H1 (cell line): ENCODE results near the gene TEAD2. TPM values are rescaled to one million over a fixed set of nuclear protein-coding genes. Genes with fewer than 3 reads are reported as not detected.

Source experiments
- CTCF ChIA-PET: fragments of 300-600 bp; sonication (Branson Sonifier 250); formaldehyde crosslinking; loops from one replicate; lab custom pipeline; 2021; ENCODE audit not compliant: partially characterized antibody; lab: Charles Lee
- POLR2A ChIA-PET: fragments of 300-600 bp; sonication (Branson Sonifier 250); formaldehyde crosslinking; loops from one replicate; lab custom pipeline; 2021; ENCODE audit warnings: inconsistent platforms; ENCODE audit not compliant: partially characterized antibody; lab: Charles Lee
- DNase-seq, 2 experiments: peaks; one replicate each; pipeline versions ENCODE4 v3.0.0 to v3.0.0-alpha.2; 2010 to 2022; ENCODE audit warnings: low spot score in 2 of 2, low read depth in 1 of 2, mixed read lengths in 1 of 2
- FAIRE-seq: peaks from 2 replicates; lab custom pipeline; 2011; peaks lifted over from hg19 to GRCh38; lab: Jason Lieb, UNC
- H2AFZ ChIP-seq: 2 replicates; pipeline ENCODE4 v1.8.1; 2012; ENCODE audit warnings: low read length, inconsistent platforms
- H2AK5ac ChIP-seq: 2 replicates; pipeline ENCODE4 v1.6.1; 2013; ENCODE audit warnings: low read depth, low read length
- H2BK120ac ChIP-seq: replicated peaks from 2 replicates; pipeline ENCODE3; 2013; ENCODE audit warnings: low read depth, low read length, inconsistent platforms
- H2BK12ac ChIP-seq: 2 replicates; pipeline ENCODE4 v1.6.1; 2013; ENCODE audit warnings: low read depth, low read length
- H2BK15ac ChIP-seq: 2 replicates; pipeline ENCODE4 v1.6.1; 2013; ENCODE audit warnings: low read length
- H2BK20ac ChIP-seq: 2 replicates; pipeline ENCODE4 v1.6.1; 2013; ENCODE audit warnings: low read length
- H2BK5ac ChIP-seq: 2 replicates; pipeline ENCODE4 v1.6.1; 2013; ENCODE audit warnings: low read depth, low read length
- H3K14ac ChIP-seq: 2 replicates; pipeline ENCODE4 v1.6.1; 2013; ENCODE audit warnings: inconsistent platforms; ENCODE audit not compliant: insufficient read length
- H3K18ac ChIP-seq: 2 replicates; pipeline ENCODE4 v1.6.1; 2013; ENCODE audit warnings: low read length; ENCODE audit errors: extremely low read depth
- H3K23ac ChIP-seq: 2 replicates; pipeline ENCODE4 v1.6.1; 2013; ENCODE audit warnings: inconsistent platforms; ENCODE audit not compliant: insufficient read length
- H3K23me2 ChIP-seq: 2 replicates; pipeline ENCODE4 v1.6.1; 2013; ENCODE audit warnings: low read depth, low read length
- H3K27ac ChIP-seq: 2 replicates; pipeline ENCODE4 v1.6.1; 2011; ENCODE audit warnings: low read depth, low read length, inconsistent platforms
- H3K27me3 ChIP-seq, 4 experiments: replicated peaks in 1 of 4; 1 replicate in 1 of 4; 2 replicates in 3 of 4; pipeline versions ENCODE4 v1.6.1 to v1.8.1; 2011 to 2013; ENCODE audit warnings: low read length in 3 of 4, mild to moderate bottlenecking in 3 of 4, inconsistent platforms in 2 of 4, mixed read lengths in 2 of 4, moderate library complexity in 1 of 4; ENCODE audit not compliant: control insufficient read depth in 3 of 4, insufficient read depth in 3 of 4; ENCODE audit errors: extremely low read depth in 1 of 4
- H3K36me3 ChIP-seq, 4 experiments: 2 replicates each; pipeline versions ENCODE4 v1.6.1 to v1.8.1; 2011 to 2013; ENCODE audit warnings: mild to moderate bottlenecking in 4 of 4, low read length in 3 of 4, moderate library complexity in 2 of 4, control low read depth in 1 of 4, inconsistent platforms in 1 of 4; ENCODE audit not compliant: insufficient read depth in 4 of 4, control insufficient read depth in 2 of 4
- H3K4ac ChIP-seq: replicated peaks from 2 replicates; pipeline ENCODE3; 2013; ENCODE audit warnings: low read length, low read depth, mixed read lengths, inconsistent platforms; ENCODE audit not compliant: insufficient read length
- H3K4me1 ChIP-seq, 4 experiments: replicated peaks in 1 of 4; 1 replicate in 1 of 4; 2 replicates in 3 of 4; pipeline versions ENCODE4 v1.6.1 to v1.8.1; 2011 to 2013; ENCODE audit warnings: low read length in 3 of 4, inconsistent platforms in 2 of 4, mixed read lengths in 1 of 4; ENCODE audit not compliant: insufficient read depth in 4 of 4, control insufficient read depth in 3 of 4
- H3K4me2 ChIP-seq, 2 experiments: 2 replicates each; pipeline versions ENCODE4 v1.6.1 to v1.8.1; 2011 to 2013; ENCODE audit warnings: low read depth in 2 of 2, low read length in 2 of 2, control low read depth in 1 of 2, inconsistent platforms in 1 of 2, mild to moderate bottlenecking in 1 of 2; ENCODE audit not compliant: insufficient read depth in 1 of 2
- H3K4me3 ChIP-seq, 4 experiments: fragments of 200-600, 300-600 bp in 1 of 4; sonication (generic), shearing (Covaris generic), sonication (Bioruptor Twin) in 1 of 4; 2 replicates each; pipeline versions ENCODE4 v1.5.1 to v1.8.1; 2011 to 2016; ENCODE audit warnings: low read length in 4 of 4, low read depth in 3 of 4, control low read depth in 2 of 4, inconsistent platforms in 2 of 4, mild to moderate bottlenecking in 2 of 4, mixed read lengths in 1 of 4, moderate library complexity in 1 of 4; ENCODE audit not compliant: insufficient read depth in 2 of 4; ENCODE audit errors: extremely low read depth in 1 of 4
- H3K56ac ChIP-seq: replicated peaks from 2 replicates; pipeline ENCODE3; 2013; ENCODE audit warnings: low read depth, mild to moderate bottlenecking, mixed read lengths, low read length, inconsistent platforms; ENCODE audit not compliant: insufficient read length
- H3K79me1 ChIP-seq: 2 replicates; pipeline ENCODE4 v1.6.1; 2013; ENCODE audit warnings: low read depth, low read length, control low read depth
- H3K79me2 ChIP-seq, 2 experiments: 2 replicates each; pipeline versions ENCODE4 v1.6.1 to v1.8.1; 2012 to 2013; ENCODE audit warnings: low read length in 2 of 2, mild to moderate bottlenecking in 2 of 2, inconsistent platforms in 1 of 2; ENCODE audit not compliant: insufficient read depth in 2 of 2, control insufficient read depth in 1 of 2
- H3K9ac ChIP-seq, 4 experiments: replicated peaks in 1 of 4; 1 replicate in 1 of 4; 2 replicates in 3 of 4; pipeline versions ENCODE4 v1.6.1 to v1.8.1; 2011 to 2013; ENCODE audit warnings: low read depth in 3 of 4, low read length in 3 of 4, control low read depth in 2 of 4, mild to moderate bottlenecking in 2 of 4, moderate library complexity in 2 of 4, inconsistent platforms in 1 of 4; ENCODE audit errors: extremely low read depth in 1 of 4
- H3K9me3 ChIP-seq, 2 experiments: 2 replicates each; pipeline versions ENCODE4 v1.6.1 to v1.8.1; 2012 to 2013; ENCODE audit warnings: mild to moderate bottlenecking in 2 of 2, moderate library complexity in 2 of 2, control low read depth in 1 of 2, inconsistent platforms in 1 of 2, low read depth in 1 of 2, low read length in 1 of 2, mixed read lengths in 1 of 2; ENCODE audit not compliant: insufficient read depth in 2 of 2
- H4K20me1 ChIP-seq, 2 experiments: replicated peaks in 1 of 2; 2 replicates each; pipeline versions ENCODE3 to v1.8.1; 2011 to 2013; ENCODE audit warnings: inconsistent platforms in 2 of 2, low read length in 2 of 2, mild to moderate bottlenecking in 1 of 2; ENCODE audit not compliant: insufficient read depth in 2 of 2, control insufficient read depth in 1 of 2
- H4K5ac ChIP-seq: 2 replicates; pipeline ENCODE4 v1.6.1; 2013; ENCODE audit warnings: low read length, low read depth, mixed read lengths, inconsistent platforms; ENCODE audit not compliant: insufficient read length
- H4K8ac ChIP-seq: 2 replicates; pipeline ENCODE4 v1.8.0; 2013; ENCODE audit warnings: mild to moderate bottlenecking, moderate library complexity, low read length, inconsistent platforms; ENCODE audit not compliant: insufficient read depth; ENCODE audit errors: extremely low read depth
- H4K91ac ChIP-seq: replicated peaks from 2 replicates; pipeline ENCODE3; 2013; ENCODE audit warnings: low read length, mixed read lengths, inconsistent platforms; ENCODE audit not compliant: insufficient read length
- BACH1 ChIP-seq: IDR thresholded peaks from 2 replicates; pipeline ENCODE4 v1.6.1; 2012; ENCODE audit warnings: low read length, improper control_type of control experiment
- BRCA1 ChIP-seq: IDR thresholded peaks from 2 replicates; pipeline ENCODE4 v1.6.1; 2012; ENCODE audit warnings: low read depth, low read length, improper control_type of control experiment
- CBX8 ChIP-seq: fragments of 300-800, 300-1000 bp; sonication (generic); IDR thresholded peaks from 2 replicates; pipeline ENCODE4 v1.7.1; 2016; ENCODE audit warnings: low read depth, low read length, borderline replicate concordance
- CEBPB ChIP-seq: IDR thresholded peaks from 2 replicates; pipeline ENCODE4 v1.6.1; 2012; ENCODE audit warnings: low read depth, low read length
- EP300 ChIP-seq, 2 experiments: IDR thresholded peaks; 1 replicate in 1 of 2; 2 replicates in 1 of 2; pipeline ENCODE4 v1.6.1; 2011 to 2012; ENCODE audit warnings: low read depth in 2 of 2, low read length in 2 of 2, mild to moderate bottlenecking in 2 of 2, borderline replicate concordance in 1 of 2, inconsistent platforms in 1 of 2, moderate library complexity in 1 of 2
- FOSL1 ChIP-seq: IDR thresholded peaks from 2 replicates; pipeline ENCODE4 v1.6.1; 2011; ENCODE audit warnings: mild to moderate bottlenecking, low read depth, low read length, moderate library complexity; ENCODE audit not compliant: insufficient read depth
- GABPA ChIP-seq: IDR thresholded peaks from 2 replicates; pipeline ENCODE4 v1.6.1; 2011; ENCODE audit warnings: mild to moderate bottlenecking, low read length, moderate library complexity, borderline replicate concordance; ENCODE audit not compliant: insufficient read depth
- JUN ChIP-seq: IDR thresholded peaks from 2 replicates; pipeline ENCODE4 v1.6.1; 2011; ENCODE audit warnings: low read depth, mild to moderate bottlenecking, improper control_type of control experiment, low read length
- MAX ChIP-seq: IDR thresholded peaks from 2 replicates; pipeline ENCODE4 v1.6.1; 2012; ENCODE audit warnings: inconsistent platforms
- NANOG ChIP-seq: IDR thresholded peaks from 2 replicates; pipeline ENCODE4 v1.6.1; 2011; ENCODE audit warnings: low read length, low read depth, mild to moderate bottlenecking, inconsistent platforms; ENCODE audit not compliant: insufficient read depth, poor library complexity, severe bottlenecking
- POLR2A ChIP-seq, 2 experiments: IDR thresholded peaks; 1 replicate in 1 of 2; 2 replicates in 1 of 2; pipeline ENCODE4 v1.6.1; 2011; ENCODE audit warnings: low read depth in 2 of 2, low read length in 2 of 2, mild to moderate bottlenecking in 2 of 2; ENCODE audit errors: control extremely low read depth in 1 of 2
- RBBP5 ChIP-seq: IDR thresholded peaks from 2 replicates; pipeline ENCODE4 v1.7.1; 2012; ENCODE audit warnings: low read depth, mild to moderate bottlenecking, inconsistent platforms, low read length, moderate library complexity, borderline replicate concordance
- SAP30 ChIP-seq: fragments of 300-600 bp; sonication (generic); IDR thresholded peaks from 2 replicates; pipeline ENCODE4 v1.7.1; 2012; ENCODE audit warnings: low read length, moderate library complexity, mild to moderate bottlenecking, inconsistent platforms; ENCODE audit not compliant: insufficient read depth, insufficient replicate concordance
- SRF ChIP-seq: IDR thresholded peaks from 2 replicates; pipeline ENCODE4 v1.6.1; 2011; ENCODE audit warnings: mild to moderate bottlenecking, low read depth, low read length, moderate library complexity
- TAF1 ChIP-seq: IDR thresholded peaks from 2 replicates; pipeline ENCODE4 v1.6.1; 2011; ENCODE audit warnings: mild to moderate bottlenecking, low read depth, low read length
- WGBS, 2 experiments: shearing (Covaris generic) in 1 of 2; methylation state at CpG; one replicate each; pipeline versions ENCODE4 v1.1.6 to v1.1.7; 2013 to 2015; ENCODE audit warnings: low lambda C conversion rate in 2 of 2, mixed read lengths in 2 of 2, inconsistent platforms in 1 of 2, low coverage in 1 of 2, missing lambda C conversion rate in 1 of 2; ENCODE audit not compliant: insufficient replicate concordance in 2 of 2, insufficient coverage in 1 of 2, insufficient read length in 1 of 2; ENCODE audit errors: extremely low coverage in 1 of 2, missing lambda C conversion rate in 1 of 2; 5-methylcytosine and 5-hydroxymethylcytosine counted together
- polyA plus RNA-seq, 7 experiments: library from polyadenylated mRNA; depleted of rRNA in 3 of 7; stranded (reverse) in 5 of 7; unstranded in 2 of 7; fragments of >200 nt in 5 of 7; fragments of 200-250 nt in 2 of 7; gene quantifications; 1 replicate in 5 of 7; 2 replicates in 1 of 7; 4 replicates in 1 of 7; pipeline versions ENCODE4 v1.2.1 to v1.2.3, GENCODE V29; 2011 to 2013; ENCODE audit warnings: missing spikeins in 2 of 7, mixed read lengths in 2 of 7
- total RNA-seq: library from RNA; stranded (reverse); fragmentation: NEBNext Ultra II Directional; extraction: Animal tissue kit (Norgen Biotek cat#: 25700); gene quantifications from 2 replicates; pipeline ENCODE4 v1.2.1, GENCODE V29; 2021

TEAD2 gene
- total and polyA plus RNA-seq, 2 of the 8 experiments (the other 6 are each of a cell fraction or from before 2014, with no cell fraction given) = 87.6 to 146 TPM

GRCh38 chr19:49294401-49294800 is 67.8 kb downstream of the TEAD2 start:
- Histone ChIP-seq H3K4me1 (no peaks in the 10 kb centered on the region), H3K23me2 (no peaks in the 10 kb centered on the region), H3K18ac (no peak overlapping the region), H2BK15ac (no peak overlapping the region), H3K36me3 (no peaks in the 10 kb centered on the region), H3K27ac (no peak overlapping the region), H3K9me3 (peaks cover 0 to 3% of the 10 kb centered on the region in 2 experiments; a peak in 1 of 4 replicates), H3K79me1 (no peaks in the 10 kb centered on the region), H3K9ac (no peak overlapping the region), H2BK5ac (no peak overlapping the region), H4K5ac (no peak overlapping the region), H2BK12ac (no peak overlapping the region), H3K14ac (no peak overlapping the region), H2BK20ac (no peak overlapping the region), H4K20me1 (no peaks in the 10 kb centered on the region), H3K79me2 (no peaks in the 10 kb centered on the region), H4K8ac (no peak overlapping the region), H3K4ac (no peak overlapping the region), H3K4me3 (no peak overlapping the region), H2BK120ac (no peak overlapping the region), H3K27me3 (no peaks in the 10 kb centered on the region), H2AFZ (no peak overlapping the region), H3K56ac (no peak overlapping the region), H3K23ac (no peak overlapping the region), H3K4me2 (no peak overlapping the region), H4K91ac (no peak overlapping the region), H2AK5ac (no peak overlapping the region)
- WGBS, 2 experiments = 89% methylated on average over 6 of the region's 6 CpGs; no CpG with 5 or more reads in 1 of the 2 experiments
- DNase-seq (no peak), FAIRE-seq (no peak)
- POLR2A ChIA-PET = no interaction called here
- CTCF ChIA-PET = interaction anchor here (1.0 to 3.5 kb wide), 4 partner anchors 8 to 69 kb away, joined by 3 to 29 read pairs (median 6); no protein-coding TSS in a partner anchor
- no peak for TF ChIP-seq NANOG
- no peak for TF ChIP-seq BACH1
- TF ChIP-seq FOSL1 = no peak
- no peak for TF ChIP-seq SRF
- TF ChIP-seq TAF1 = no peak
- TF ChIP-seq BRCA1 = no peak
- TF ChIP-seq CEBPB = no peak
- TF ChIP-seq RBBP5 = no peak
- TF ChIP-seq JUN = no peak
- no peak for TF ChIP-seq GABPA
- TF ChIP-seq POLR2A (IDR thresholded peaks at IDR 0.05; ENCODE audit: control extremely low read depth in 1 of 2, low read depth in 2 of 2, low read length in 2 of 2) = no peak
- no peak for TF ChIP-seq EP300 (IDR thresholded peaks at IDR 0.05; ENCODE audit: borderline replicate concordance in 1 of 2, low read depth in 2 of 2, low read length in 2 of 2)
- TF ChIP-seq SAP30 = no peak
- TF ChIP-seq MAX = no peak
- no peak for TF ChIP-seq CBX8
